Activated CD4-positive, alpha-beta T cell treated with anti-CD3 and anti-CD28 coated beads, Interleukin-2, amount 50 U/mL, for 48 hours (primary cell): ENCODE measurements around the gene PIKFYVE.
"Not testable (repeated sequence)": the region's sequence is repeated elsewhere in the genome, so short reads cannot be mapped to it uniquely, and the experiment has no call there.

Experiments
- DNase-seq, 2 experiments: peaks; one replicate each; pipeline ENCODE4 v3.0.0-alpha.2; 2020

The PIKFYVE gene

GRCh38 chr2:208366215-208367127 is 100.4 kb downstream of the PIKFYVE start:
- DNase-seq, result no peak

GRCh38 chr2:208369091-208369490 is 103.0 kb downstream of the PIKFYVE start:
- no peak for DNase-seq

GRCh38 chr2:208370881-208371633 is 105.0 kb downstream of the PIKFYVE start:
- DNase-seq, result no peak

GRCh38 chr2:208371634-208371935 is 105.5 kb downstream of the PIKFYVE start:
- DNase-seq, result no peak

GRCh38 chr2:208373460-208374089 is 107.5 kb downstream of the PIKFYVE start:
- peak; percentile 11 to 16 for DNase-seq

GRCh38 chr2:208375491-208376068 is 109.5 kb downstream of the PIKFYVE start:
- no peak for DNase-seq

GRCh38 chr2:208377344-208377860 is 111.3 kb downstream of the PIKFYVE start:
- DNase-seq, result not testable (repeated sequence)

GRCh38 chr2:208379192-208379591 is 113.1 kb downstream of the PIKFYVE start:
- no peak for DNase-seq

- no peak for DNase-seq
Measured at GRCh38 chr2:208384637-208385036, 118.6 kb downstream of the PIKFYVE start.

- DNase-seq, result no peak
Measured at GRCh38 chr2:208386541-208386940, 120.5 kb downstream of the PIKFYVE start.

GRCh38 chr2:208389940-208390339 is 123.9 kb downstream of the PIKFYVE start:
- DNase-seq, result no peak

GRCh38 chr2:208392300-208392699 is 126.2 kb downstream of the PIKFYVE start:
- DNase-seq, result no peak

DNA sequence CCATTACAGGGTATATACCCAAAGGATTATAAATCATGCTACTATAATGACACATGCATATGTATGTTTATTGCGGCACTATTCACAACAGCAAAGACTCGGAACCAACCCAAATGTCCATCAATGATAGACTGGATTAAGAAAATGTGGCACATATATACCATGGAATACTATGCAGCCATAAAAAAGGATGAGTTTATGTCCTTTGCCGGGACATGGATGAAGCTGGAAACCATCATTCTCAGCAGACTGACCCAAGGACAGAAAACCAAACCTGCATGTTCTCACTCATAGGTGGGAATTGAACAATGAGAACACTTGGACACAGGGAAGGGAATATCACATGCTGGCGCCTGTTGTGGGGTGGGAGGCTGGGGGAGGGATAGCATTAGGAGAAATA is 130.7 kb downstream of the PIKFYVE start:
- not testable (repeated sequence) for DNase-seq

- DNase-seq, result no peak
Measured at GRCh38 chr2:208399201-208399600, 133.1 kb downstream of the PIKFYVE start.

GRCh38 chr2:208406474-208407451 is 140.7 kb downstream of the PIKFYVE start, which contains the start of gene PTH2R:
Gene PTH2R, plus strand, starts transcription at chr2:208406792. Its CDS starts 252 bp downstream, at chr2:208407044.
- DNase-seq, result no peak

DNA sequence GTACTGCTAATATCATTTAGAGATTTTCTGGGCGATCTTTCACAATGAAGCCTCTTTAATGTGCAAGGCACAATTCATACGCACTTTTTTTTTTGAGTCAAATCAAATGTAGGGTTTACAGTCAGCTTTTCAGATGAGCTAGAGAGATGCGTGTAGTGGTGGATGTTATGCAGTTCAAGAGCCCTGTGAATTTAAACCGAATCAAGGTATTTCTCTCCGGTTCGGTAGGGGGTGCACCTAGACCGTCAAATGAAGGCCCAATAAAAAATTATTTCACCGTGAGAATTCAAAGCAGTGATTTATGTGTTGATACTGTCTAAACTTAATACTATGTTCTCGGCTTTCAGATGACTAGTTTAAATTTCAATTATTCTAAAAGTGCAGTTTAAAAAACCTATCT is 141.6 kb downstream of the PIKFYVE start:
- DNase-seq, result peak in 1 of 2 experiments; percentile 10
